CD4-positive, alpha-beta T cell treated with Interleukin-2 at 100 ng/mL for 4 hours (primary cell): ENCODE data around the gene TBC1D2.

ENCODE experiments used
- DNase-seq: peaks from one replicate; pipeline ENCODE4 v3.0.0-alpha.2; 2020; ENCODE audit warnings: low spot score

Gene TBC1D2

GRCh38 chr9:98218562-98219363 is 36.7 kb downstream of the TBC1D2 start:
- no peak for DNase-seq

GRCh38 chr9:98217255-98217654 is 38.2 kb downstream of the TBC1D2 start:
- DNase-seq = no peak

GRCh38 chr9:98216391-98216790 is 39.1 kb downstream of the TBC1D2 start:
- no peak for DNase-seq

- no peak for DNase-seq
Observed at GRCh38 chr9:98215821-98216220, 39.6 kb downstream of the TBC1D2 start.

GRCh38 chr9:98215271-98215670 is 40.2 kb downstream of the TBC1D2 start:
- no peak for DNase-seq

GRCh38 chr9:98214811-98215210 is 40.6 kb downstream of the TBC1D2 start:
- no peak for DNase-seq

- no peak for DNase-seq
Observed at GRCh38 chr9:98211260-98211659, 44.2 kb downstream of the TBC1D2 start.

- no peak for DNase-seq
Observed at GRCh38 chr9:98210435-98210834, 45.0 kb downstream of the TBC1D2 start.

GRCh38 chr9:98209530-98209929 is 45.9 kb downstream of the TBC1D2 start:
- DNase-seq = no peak

GRCh38 chr9:98208635-98209034 is 46.8 kb downstream of the TBC1D2 start:
- DNase-seq = no peak

GRCh38 chr9:98207606-98208005 is 47.8 kb downstream of the TBC1D2 start:
- DNase-seq = no peak

- no peak for DNase-seq
Observed at GRCh38 chr9:98206754-98207153, 48.7 kb downstream of the TBC1D2 start.

GRCh38 chr9:98204692-98205091 is 50.8 kb downstream of the TBC1D2 start:
- no peak for DNase-seq

- DNase-seq = no peak
Observed at GRCh38 chr9:98203153-98203552, 52.3 kb downstream of the TBC1D2 start.

- DNase-seq = no peak
Observed at GRCh38 chr9:98202252-98202651, 53.2 kb downstream of the TBC1D2 start.

- DNase-seq = no peak
Observed at GRCh38 chr9:98201749-98202148, 53.7 kb downstream of the TBC1D2 start.

GRCh38 chr9:98201102-98201501 is 54.3 kb downstream of the TBC1D2 start:
- no peak for DNase-seq

GRCh38 chr9:98199388-98200033 is 55.9 kb downstream of the TBC1D2 start:
- no peak for DNase-seq

GRCh38 chr9:98195671-98196070 is 59.8 kb downstream of the TBC1D2 start:
- no peak for DNase-seq

GRCh38 chr9:98193336-98193944 is 62.0 kb downstream of the TBC1D2 start:
- DNase-seq = no peak

GRCh38 chr9:98192503-98193335 is 62.7 kb downstream of the TBC1D2 start, which contains the start of gene CORO2A:
Gene CORO2A, minus strand, starts transcription at chr9:98192637. Its CDS starts 34,977 bp downstream, at chr9:98157660.
- DNase-seq = peak; percentile 72
